ENCODE data around the gene ZNF823. TPM values are rescaled to one million over a fixed set of nuclear protein-coding genes. Genes with fewer than 3 reads are reported as not detected.

ZNF823 gene
- total RNA-seq, 1 donor from 2014 or later, result 6.5 TPM

DNA sequence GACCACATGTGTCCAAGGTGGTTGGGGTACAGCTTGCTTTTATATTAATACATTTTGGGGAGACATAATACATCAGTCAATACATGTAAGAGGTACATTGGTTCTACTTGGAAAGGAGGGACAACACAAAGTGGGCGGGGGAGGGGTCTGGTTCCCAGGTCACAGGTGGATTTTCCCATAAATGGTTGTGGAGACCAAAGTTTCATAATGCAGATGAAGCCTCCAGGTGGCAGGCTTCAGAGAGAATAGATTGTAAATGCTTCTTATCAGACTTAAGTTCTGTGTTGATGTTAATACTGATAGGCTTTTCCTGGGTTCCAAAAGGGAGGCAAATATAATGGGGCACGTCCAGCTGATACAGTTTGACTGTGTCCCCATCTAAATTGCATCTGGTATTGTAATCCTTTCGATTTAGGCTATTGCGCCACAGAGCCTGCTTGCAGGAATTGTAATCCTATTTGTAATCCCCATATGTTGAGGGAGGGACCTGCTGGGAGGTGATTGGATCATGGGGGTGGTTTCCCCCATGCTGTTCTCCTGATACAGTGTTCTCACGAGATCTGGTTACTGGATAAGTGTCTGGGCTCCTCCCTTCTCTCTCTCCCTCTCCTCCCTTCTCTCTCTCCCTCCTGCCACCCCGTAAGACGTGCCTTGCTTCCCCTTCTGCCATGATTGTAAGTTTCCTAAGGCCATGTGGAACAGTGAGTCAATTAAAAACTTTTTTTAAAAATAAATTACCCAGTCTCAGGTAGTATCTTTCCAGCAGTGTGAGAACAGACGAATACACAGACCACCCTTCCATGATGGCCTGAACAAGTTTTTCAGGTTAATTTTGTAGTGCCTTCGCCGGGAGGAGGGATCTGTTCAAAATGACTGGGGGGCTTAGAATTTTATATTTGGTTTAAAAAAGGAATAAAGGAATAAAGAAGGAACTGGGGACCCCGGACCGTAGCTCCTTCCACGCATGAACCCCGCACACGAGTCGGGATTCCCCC is 44.9 kb downstream of the ZNF823 start:
- H3K4me3 ChIP-seq (ENCODE audit: low read depth, low read length), result peak overlapping the region; percentile 85
- TF ChIP-seq, protein P1, sequence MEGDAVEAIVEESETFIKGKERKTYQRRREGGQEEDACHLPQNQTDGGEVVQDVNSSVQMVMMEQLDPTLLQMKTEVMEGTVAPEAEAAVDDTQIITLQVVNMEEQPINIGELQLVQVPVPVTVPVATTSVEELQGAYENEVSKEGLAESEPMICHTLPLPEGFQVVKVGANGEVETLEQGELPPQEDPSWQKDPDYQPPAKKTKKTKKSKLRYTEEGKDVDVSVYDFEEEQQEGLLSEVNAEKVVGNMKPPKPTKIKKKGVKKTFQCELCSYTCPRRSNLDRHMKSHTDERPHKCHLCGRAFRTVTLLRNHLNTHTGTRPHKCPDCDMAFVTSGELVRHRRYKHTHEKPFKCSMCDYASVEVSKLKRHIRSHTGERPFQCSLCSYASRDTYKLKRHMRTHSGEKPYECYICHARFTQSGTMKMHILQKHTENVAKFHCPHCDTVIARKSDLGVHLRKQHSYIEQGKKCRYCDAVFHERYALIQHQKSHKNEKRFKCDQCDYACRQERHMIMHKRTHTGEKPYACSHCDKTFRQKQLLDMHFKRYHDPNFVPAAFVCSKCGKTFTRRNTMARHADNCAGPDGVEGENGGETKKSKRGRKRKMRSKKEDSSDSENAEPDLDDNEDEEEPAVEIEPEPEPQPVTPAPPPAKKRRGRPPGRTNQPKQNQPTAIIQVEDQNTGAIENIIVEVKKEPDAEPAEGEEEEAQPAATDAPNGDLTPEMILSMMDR (conservative IDR thresholded peaks at IDR 0.05; ENCODE audit: low read depth, low read length), result peak; percentile 20
- DNase-seq (ENCODE audit: low read depth), result no peak

DNA sequence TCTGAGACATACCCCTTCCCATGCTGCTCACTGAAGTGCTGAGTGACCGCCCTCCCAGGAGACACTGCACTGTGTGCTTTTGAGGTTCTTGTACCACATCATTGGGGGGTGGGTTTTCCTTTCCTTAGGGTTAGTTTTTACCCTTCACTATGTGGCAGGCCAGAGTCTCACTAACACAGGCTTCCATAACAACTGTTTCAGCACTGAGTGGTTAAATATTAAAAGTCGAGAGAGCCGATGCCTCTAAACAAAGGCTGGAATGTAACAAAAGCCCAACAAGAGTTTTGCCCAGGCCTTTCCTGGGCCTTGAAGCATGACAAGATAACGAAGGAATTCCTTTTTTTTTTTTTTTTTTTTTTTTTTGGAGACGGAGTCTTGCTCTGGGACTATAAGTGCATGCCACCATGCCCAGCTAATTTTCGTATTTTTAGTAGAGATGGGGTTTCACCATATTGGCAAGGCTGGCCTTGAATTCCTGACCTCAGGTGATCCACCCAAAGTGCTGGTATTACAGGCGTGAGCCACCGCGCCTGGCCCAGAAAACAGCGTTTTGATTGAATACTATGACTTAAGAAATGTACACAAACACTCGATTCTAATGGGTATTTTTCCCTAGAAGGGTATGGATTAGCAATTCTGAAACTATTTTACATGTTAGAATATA is 46.5 kb downstream of the ZNF823 start:
- TF ChIP-seq, protein P1 (conservative IDR thresholded peaks at IDR 0.05; ENCODE audit: low read depth, low read length), result no peak
- no peak overlapping the region for H3K4me3 ChIP-seq (ENCODE audit: low read depth, low read length)
- DNase-seq (ENCODE audit: low read depth), result peak; percentile 49

DNA sequence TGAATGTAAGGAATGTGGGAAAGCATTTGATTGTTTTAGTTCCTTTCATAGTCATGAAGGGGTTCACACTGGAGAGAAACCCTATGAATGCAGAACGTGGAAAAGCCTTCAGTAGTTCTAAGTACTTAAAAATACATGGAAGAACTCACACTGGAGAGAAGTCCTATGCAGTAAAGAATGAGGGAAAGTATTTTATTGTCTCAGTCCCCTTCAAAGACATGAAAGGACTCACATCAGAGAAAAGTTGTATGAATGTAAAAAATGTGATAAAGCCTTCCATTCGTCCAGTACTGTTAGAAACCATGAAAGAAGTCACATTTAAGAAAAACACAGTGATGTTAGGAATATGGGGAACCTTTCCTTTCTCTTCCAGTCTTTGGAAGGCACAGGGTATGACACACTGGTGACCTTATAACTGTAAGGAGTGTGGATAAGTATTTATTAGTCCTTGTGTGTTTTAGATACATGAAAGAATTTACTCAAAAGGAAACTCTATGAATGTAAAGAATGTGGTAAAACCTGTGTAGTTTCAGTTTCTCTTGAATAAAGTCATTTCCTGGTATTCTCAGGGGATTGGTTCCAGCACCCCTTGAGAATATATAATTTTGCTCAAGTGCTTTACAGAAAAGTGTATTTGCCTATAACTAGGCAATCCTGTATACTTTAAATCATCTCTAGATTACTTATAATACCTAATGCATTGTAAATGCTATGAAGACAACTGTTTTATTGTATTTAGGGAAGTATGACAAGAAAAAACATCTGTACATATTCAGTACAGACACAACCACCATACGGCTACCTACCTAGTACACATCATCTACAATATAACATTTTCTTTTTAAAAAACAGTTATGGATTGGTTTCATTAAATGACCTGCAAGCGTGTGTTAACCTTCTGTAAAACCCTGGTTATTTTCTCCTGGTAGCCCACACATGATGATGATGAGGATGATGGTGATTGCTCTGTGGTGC is 52.8 kb downstream of the ZNF823 start:
- DNase-seq (ENCODE audit: low read depth), result no peak
- no peak overlapping the region for H3K4me3 ChIP-seq (ENCODE audit: low read depth, low read length)
- TF ChIP-seq, protein P1 (conservative IDR thresholded peaks at IDR 0.05; ENCODE audit: low read depth, low read length), result no peak

DNA sequence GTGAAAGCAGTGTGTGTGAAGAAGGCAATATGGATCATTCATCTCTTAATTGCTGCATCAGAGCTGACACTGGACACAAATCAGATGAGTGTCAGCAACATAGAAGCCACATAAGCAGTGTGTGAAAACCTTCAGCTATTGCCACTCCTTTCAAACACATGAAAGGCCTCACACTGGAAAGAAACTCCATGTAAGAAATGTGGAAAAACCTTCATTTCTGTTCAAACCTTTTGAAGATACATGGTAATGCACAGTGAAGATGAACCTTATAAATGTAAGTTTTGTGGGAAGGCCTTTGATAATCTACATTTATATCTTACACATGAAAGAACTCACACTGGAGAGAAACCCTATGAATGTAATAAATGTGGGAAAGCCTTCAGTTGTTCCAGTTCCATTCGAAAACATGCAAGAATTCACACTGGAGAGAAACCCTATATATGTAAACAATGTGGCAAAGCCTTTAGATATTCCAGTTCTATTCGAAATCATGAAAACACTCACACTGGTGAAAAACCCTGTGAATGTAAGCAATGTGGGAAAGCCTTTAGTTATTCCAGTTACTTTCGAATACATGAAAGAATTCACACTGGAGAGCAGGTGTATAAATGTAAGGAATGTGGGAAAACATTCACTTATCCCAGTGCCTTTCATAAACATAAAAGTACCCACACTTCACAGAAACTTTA is 53.6 kb downstream of the ZNF823 start:
- DNase-seq (ENCODE audit: low read depth), result no peak
- H3K4me3 ChIP-seq (ENCODE audit: low read depth, low read length), result no peak overlapping the region
- TF ChIP-seq, protein P1 (conservative IDR thresholded peaks at IDR 0.05; ENCODE audit: low read depth, low read length), result no peak

DNA sequence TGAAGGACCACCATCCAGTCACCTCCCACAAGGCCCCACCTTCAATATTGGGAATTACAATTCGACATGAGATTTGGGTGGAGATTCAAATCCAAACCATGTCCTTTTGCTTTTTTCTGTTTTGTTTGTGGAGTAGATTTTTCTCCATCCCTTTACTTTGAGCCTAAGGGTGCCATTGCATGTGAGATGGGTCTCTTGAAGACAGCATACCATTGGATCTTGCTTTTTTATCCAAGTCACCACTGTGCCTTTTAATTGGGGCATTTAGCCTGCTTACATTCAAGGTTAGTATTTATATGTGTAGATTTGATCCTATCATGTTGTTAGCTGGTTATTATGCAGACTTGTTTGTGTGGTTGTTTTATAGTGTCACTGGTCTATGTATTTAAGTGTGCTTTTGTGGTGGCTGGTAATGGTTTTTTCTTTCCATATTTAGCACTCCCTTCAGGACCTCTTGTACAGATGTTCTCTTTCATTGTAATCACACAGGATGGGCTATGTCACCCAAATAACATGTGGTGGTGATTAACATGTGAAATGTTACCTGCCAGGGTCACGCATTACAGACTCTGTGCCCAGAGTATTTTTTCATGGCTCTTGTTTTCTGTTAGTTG is 58.0 kb downstream of the ZNF823 start:
- TF ChIP-seq, protein P1 (conservative IDR thresholded peaks at IDR 0.05; ENCODE audit: low read depth, low read length), result no peak
- H3K4me3 ChIP-seq (ENCODE audit: low read depth, low read length), result no peak overlapping the region
- DNase-seq (ENCODE audit: low read depth), result no peak
